ENCODE data around the gene MLLT1. TPM values are rescaled to one million over a fixed set of nuclear protein-coding genes. Genes with fewer than 3 reads are reported as not detected.

Gene MLLT1
- total RNA-seq, 1 donor from 2014 or later, result 34.5 TPM

GRCh38 chr19:6204212-6204611, 75.6 kb downstream of the MLLT1 start:
- Histone ChIP-seq H3K27ac (no peak overlapping the region), H3K9me3 (no peaks in the 10 kb centered on the region), H3K4me1 (no peaks in the 10 kb centered on the region), H3K4me3 (no peak overlapping the region), H3K27me3 (no peaks in the 10 kb centered on the region), H3K36me3 (no peaks in the 10 kb centered on the region)
- no peak for TF ChIP-seq CTCF (IDR thresholded peaks at IDR 0.05)
- DNase-seq (ENCODE audit: low spot score in 2 of 2), result no peak
- intact Hi-C loops (cut with DNase I), result no loop called here

- intact Hi-C loops (cut with DNase I), result loop anchor here (1.0 to 5.0 kb wide), 3 partner anchors 73 to 173 kb away; partner anchors contain the start of gene ALKBH7
- H3K9me3 ChIP-seq, result no peaks in the 10 kb centered on the region
- no peak overlapping the region for H3K27ac ChIP-seq
- no peaks in the 10 kb centered on the region for H3K27me3 ChIP-seq
- no peaks in the 10 kb centered on the region for H3K36me3 ChIP-seq
- H3K4me1 ChIP-seq, result peaks cover 0 to 9% of the 10 kb centered on the region in 2 donors
- H3K4me3 ChIP-seq, result peak overlapping the region; percentile 70 to 78
- DNase-seq (ENCODE audit: low spot score in 2 of 2), result peak; percentile 95 to 99
- TF ChIP-seq CTCF (IDR thresholded peaks at IDR 0.05), result peak in 2 of 3 experiments; percentile 38 to 68
These were observed 80.4 kb downstream of the MLLT1 start for GRCh38 chr19:6199240-6199994.

GRCh38 chr19:6198896-6199239, 80.9 kb downstream of the MLLT1 start:
- Histone ChIP-seq H3K36me3 (no peaks in the 10 kb centered on the region), H3K4me3 (peak overlapping the region; percentile 70 to 78), H3K27ac (no peak overlapping the region), H3K4me1 (peaks cover 0 to 9% of the 10 kb centered on the region in 2 donors), H3K27me3 (no peaks in the 10 kb centered on the region), H3K9me3 (no peaks in the 10 kb centered on the region)
- TF ChIP-seq CTCF (IDR thresholded peaks at IDR 0.05), result no peak
- intact Hi-C loops (cut with DNase I), result loop anchor here (1.0 to 5.0 kb wide), 3 partner anchors 73 to 173 kb away; partner anchors contain the start of gene ALKBH7
- no peak for DNase-seq (ENCODE audit: low spot score in 2 of 2)

- Histone ChIP-seq H3K27ac (no peak overlapping the region), H3K27me3 (no peaks in the 10 kb centered on the region), H3K4me3 (no peak overlapping the region), H3K9me3 (no peaks in the 10 kb centered on the region), H3K36me3 (no peaks in the 10 kb centered on the region), H3K4me1 (peaks cover 0 to 9% of the 10 kb centered on the region in 2 donors)
- TF ChIP-seq CTCF (IDR thresholded peaks at IDR 0.05), result no peak
- intact Hi-C loops (cut with DNase I), result loop anchor here (5.0 kb wide), 2 partner anchors 76 to 176 kb away; partner anchors contain the start of gene ALKBH7
- DNase-seq (ENCODE audit: low spot score in 2 of 2), result no peak
These were observed 83.4 kb downstream of the MLLT1 start for GRCh38 chr19:6196361-6196760.

- no peak for TF ChIP-seq CTCF (IDR thresholded peaks at IDR 0.05)
- no peaks in the 10 kb centered on the region for H3K9me3 ChIP-seq
- H3K4me1 ChIP-seq, result no peaks in the 10 kb centered on the region
- intact Hi-C loops (cut with DNase I), result no loop called here
- no peak overlapping the region for H3K27ac ChIP-seq
- H3K4me3 ChIP-seq, result no peak overlapping the region
- DNase-seq (ENCODE audit: low spot score in 2 of 2), result peak in 1 of 2 donors; percentile 31
- H3K36me3 ChIP-seq, result no peaks in the 10 kb centered on the region
- H3K27me3 ChIP-seq, result no peaks in the 10 kb centered on the region
These were observed 91.0 kb downstream of the MLLT1 start for GRCh38 chr19:6188811-6189210.
